Mesenchymal stem cell (in vitro differentiated cells and primary cell): ENCODE measurements around the gene ATP6V0A1.
"Not testable (repeated sequence)": the region's sequence is repeated elsewhere in the genome, so short reads cannot be mapped to it uniquely, and the experiment has no call there.

ENCODE experiments used
- DNase-seq: peaks from one replicate; pipeline ENCODE4 v3.0.0-alpha.2; 2013
- H2AFZ ChIP-seq: one replicate; pipeline ENCODE4 v1.6.1; 2013; ENCODE audit warnings: low read depth, mild to moderate bottlenecking, control low read depth, inconsistent platforms, low read length, moderate library complexity
- H2AK5ac ChIP-seq: 2 replicates; pipeline ENCODE4 v1.6.1; 2013; ENCODE audit warnings: low read length, moderate library complexity, mild to moderate bottlenecking, inconsistent platforms; ENCODE audit not compliant: severe bottlenecking
- H2BK120ac ChIP-seq: one replicate; pipeline ENCODE4 v1.6.1; 2013; ENCODE audit warnings: low read depth, mild to moderate bottlenecking, inconsistent platforms, low read length, moderate library complexity
- H2BK12ac ChIP-seq, 2 experiments: one replicate each; pipeline ENCODE4 v1.6.1; 2013; ENCODE audit warnings: inconsistent platforms in 2 of 2, low read length in 2 of 2, mild to moderate bottlenecking in 2 of 2, moderate library complexity in 2 of 2, control low read depth in 1 of 2
- H2BK15ac ChIP-seq: one replicate; pipeline ENCODE4 v1.6.1; 2013; ENCODE audit warnings: mild to moderate bottlenecking, low read depth, inconsistent platforms; ENCODE audit not compliant: poor library complexity, severe bottlenecking
- H2BK5ac ChIP-seq: 2 replicates; pipeline ENCODE4 v1.6.1; 2013; ENCODE audit warnings: low read depth, mild to moderate bottlenecking, low read length, control low read depth, inconsistent platforms; ENCODE audit not compliant: poor library complexity, severe bottlenecking
- H3K14ac ChIP-seq, 2 experiments: one replicate each; pipeline ENCODE4 v1.6.1; 2013; ENCODE audit warnings: inconsistent platforms in 2 of 2, low read length in 2 of 2, control low read depth in 1 of 2, mild to moderate bottlenecking in 1 of 2, moderate library complexity in 1 of 2
- H3K18ac ChIP-seq, 2 experiments: one replicate each; pipeline ENCODE4 v1.6.1; 2013; ENCODE audit warnings: inconsistent platforms in 2 of 2, low read length in 2 of 2, control low read depth in 1 of 2, low read depth in 1 of 2, mild to moderate bottlenecking in 1 of 2
- H3K23ac ChIP-seq, 2 experiments: one replicate each; pipeline ENCODE4 v1.6.1; 2013; ENCODE audit warnings: inconsistent platforms in 2 of 2, low read length in 2 of 2, mild to moderate bottlenecking in 2 of 2, moderate library complexity in 2 of 2, control low read depth in 1 of 2
- H3K27ac ChIP-seq: 2 replicates; pipeline ENCODE4 v1.5.1; 2013; ENCODE audit warnings: mild to moderate bottlenecking, moderate library complexity, low read length, control low read depth, inconsistent platforms; ENCODE audit not compliant: poor library complexity, severe bottlenecking
- H3K27me3 ChIP-seq, 2 experiments: 2 replicates each; pipeline versions ENCODE4 v1.6.1 to v1.7.0; 2013; ENCODE audit warnings: low read length in 2 of 2, mild to moderate bottlenecking in 2 of 2, moderate library complexity in 2 of 2, control low read depth in 1 of 2, inconsistent platforms in 1 of 2; ENCODE audit not compliant: control insufficient read depth in 1 of 2, insufficient read depth in 1 of 2
- H3K36me3 ChIP-seq, 2 experiments: 2 replicates each; pipeline versions ENCODE4 v1.6.1 to v1.7.0; 2013; ENCODE audit warnings: low read length in 2 of 2, control low read depth in 1 of 2, inconsistent platforms in 1 of 2, low read depth in 1 of 2, mild to moderate bottlenecking in 1 of 2; ENCODE audit not compliant: insufficient read depth in 2 of 2, control insufficient read depth in 1 of 2
- H3K4ac ChIP-seq, 2 experiments: one replicate each; pipeline ENCODE4 v1.6.1; 2013; ENCODE audit warnings: inconsistent platforms in 2 of 2, low read length in 2 of 2, mild to moderate bottlenecking in 2 of 2, moderate library complexity in 2 of 2, control low read depth in 1 of 2, low read depth in 1 of 2
- H3K4me1 ChIP-seq: 2 replicates; pipeline ENCODE4 v1.6.1; 2013; ENCODE audit warnings: low read depth, low read length, control low read depth; ENCODE audit not compliant: control insufficient read depth, insufficient read depth
- H3K4me2 ChIP-seq: 2 replicates; pipeline ENCODE4 v1.6.1; 2013; ENCODE audit warnings: low read length, mild to moderate bottlenecking, inconsistent platforms; ENCODE audit not compliant: poor library complexity, severe bottlenecking
- H3K4me3 ChIP-seq, 2 experiments: 2 replicates each; pipeline versions ENCODE4 v1.5.1 to v1.7.0; 2013; ENCODE audit warnings: low read length in 2 of 2, mild to moderate bottlenecking in 2 of 2, control low read depth in 1 of 2, low read depth in 1 of 2; ENCODE audit not compliant: insufficient read depth in 1 of 2
- H3K79me1 ChIP-seq: replicated peaks from 2 replicates; pipeline ENCODE4 v1.6.1; 2013; ENCODE audit warnings: mild to moderate bottlenecking, control low read depth, low read length, inconsistent platforms; ENCODE audit not compliant: poor library complexity, severe bottlenecking
- H3K9ac ChIP-seq: 2 replicates; pipeline ENCODE4 v1.7.0; 2013; ENCODE audit warnings: mild to moderate bottlenecking, low read length, moderate library complexity
- H3K9me3 ChIP-seq: 2 replicates; pipeline ENCODE4 v1.7.0; 2013; ENCODE audit warnings: mild to moderate bottlenecking, low read length; ENCODE audit not compliant: control insufficient read depth
- H4K8ac ChIP-seq: one replicate; pipeline ENCODE4 v1.6.1; 2013; ENCODE audit warnings: inconsistent platforms, mild to moderate bottlenecking, low read length, moderate library complexity
- H4K91ac ChIP-seq: one replicate; pipeline ENCODE4 v1.6.1; 2013; ENCODE audit warnings: mild to moderate bottlenecking, low read length, inconsistent platforms
- WGBS: methylation state at CpG from one replicate; pipeline ENCODE4 v1.1.7; 2013; ENCODE audit warnings: mixed read lengths; 5-methylcytosine and 5-hydroxymethylcytosine counted together

ATP6V0A1 gene

GRCh38 chr17:42545755-42546505 lies 87.3 kb downstream of the ATP6V0A1 start:
- peaks cover 17% of the 10 kb centered on the region for H3K79me1 ChIP-seq
- H3K36me3 ChIP-seq: peaks cover 40 to 45% of the 10 kb centered on the region in 2 experiments
- H2BK120ac ChIP-seq, H4K8ac ChIP-seq, H3K4ac ChIP-seq, H2BK5ac ChIP-seq, H3K4me2 ChIP-seq, H3K27ac ChIP-seq, H3K27me3 ChIP-seq, DNase-seq, H2AFZ ChIP-seq, H3K18ac ChIP-seq, H3K9ac ChIP-seq, H2AK5ac ChIP-seq, H3K4me3 ChIP-seq, H3K9me3 ChIP-seq, H3K14ac ChIP-seq, H2BK12ac ChIP-seq, H2BK15ac ChIP-seq, H3K23ac ChIP-seq: not testable (repeated sequence)
- H3K4me1 ChIP-seq: peaks cover 12% of the 10 kb centered on the region
- 93% methylated on average over 4 of the region's 9 CpGs for WGBS
- H4K91ac ChIP-seq: peak overlapping the region; percentile 20

DNA sequence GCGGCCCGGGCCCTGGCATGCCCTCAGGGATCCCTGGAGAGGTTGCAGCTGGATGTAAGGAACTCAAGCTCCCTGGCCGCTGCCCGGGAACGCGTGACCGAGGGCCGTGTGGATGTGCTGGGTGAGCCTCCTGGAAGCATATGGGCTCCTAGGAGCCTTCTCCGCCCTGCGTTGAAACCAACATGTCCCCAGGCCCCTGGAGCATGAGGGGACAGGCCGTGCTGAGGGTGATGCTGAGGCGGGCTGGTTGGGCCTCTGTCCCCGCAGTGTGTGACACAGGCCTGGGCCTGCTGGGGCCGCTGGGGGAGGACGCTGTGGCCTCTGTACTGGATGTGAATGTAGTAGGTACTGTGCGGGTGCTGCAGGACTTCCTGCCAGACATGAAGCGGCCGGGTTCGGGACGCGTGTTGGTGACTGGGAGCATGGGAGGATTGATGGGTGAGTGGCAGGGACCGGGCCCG lies 88.4 kb downstream of the ATP6V0A1 start:
- DNase-seq: no peak
- no peak overlapping the region for H4K8ac ChIP-seq
- H3K79me1 ChIP-seq: peaks cover 19% of the 10 kb centered on the region
- no peak overlapping the region for H2BK12ac ChIP-seq
- no peak overlapping the region for H4K91ac ChIP-seq
- H3K27ac ChIP-seq: no peak overlapping the region
- H3K36me3 ChIP-seq: peaks cover 31 to 37% of the 10 kb centered on the region in 2 experiments
- no peak overlapping the region for H2BK5ac ChIP-seq
- H3K27me3 ChIP-seq: peaks cover 0 to 5% of the 10 kb centered on the region in 2 experiments
- H3K4me1 ChIP-seq: peaks cover 12% of the 10 kb centered on the region
- H2BK120ac ChIP-seq: no peak overlapping the region
- 94% methylated on average over 23 of the region's 23 CpGs for WGBS
- H3K23ac ChIP-seq: no peak overlapping the region
- no peak overlapping the region for H2AK5ac ChIP-seq
- no peak overlapping the region for H3K18ac ChIP-seq
- no peaks in the 10 kb centered on the region for H3K9me3 ChIP-seq
- no peak overlapping the region for H3K9ac ChIP-seq
- H3K4ac ChIP-seq: no peak overlapping the region
- H3K4me2 ChIP-seq: no peak overlapping the region
- H3K14ac ChIP-seq: no peak overlapping the region
- H3K4me3 ChIP-seq: no peak overlapping the region
- H2AFZ ChIP-seq: no peak overlapping the region
- H2BK15ac ChIP-seq: no peak overlapping the region

DNA sequence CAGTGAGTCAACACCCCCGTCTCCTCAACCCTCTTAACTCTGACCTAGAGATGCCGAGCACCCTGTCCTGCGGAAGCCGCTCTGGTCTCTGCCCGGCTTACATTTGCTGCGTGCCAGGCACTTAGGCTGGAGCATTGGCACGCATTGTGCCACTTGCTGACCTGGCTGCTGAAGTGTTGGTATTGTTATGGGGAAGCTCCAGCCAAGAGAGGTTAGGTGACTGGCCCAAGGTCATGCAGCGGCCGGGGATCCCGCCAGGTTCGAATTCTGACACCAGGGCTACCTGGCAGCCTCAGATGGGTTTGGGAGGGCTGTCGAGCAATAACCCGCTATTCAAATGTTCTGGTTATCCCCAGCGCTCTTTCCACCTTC lies 89.0 kb downstream of the ATP6V0A1 start:
- H4K8ac ChIP-seq: peak overlapping the region; percentile 27

DNA sequence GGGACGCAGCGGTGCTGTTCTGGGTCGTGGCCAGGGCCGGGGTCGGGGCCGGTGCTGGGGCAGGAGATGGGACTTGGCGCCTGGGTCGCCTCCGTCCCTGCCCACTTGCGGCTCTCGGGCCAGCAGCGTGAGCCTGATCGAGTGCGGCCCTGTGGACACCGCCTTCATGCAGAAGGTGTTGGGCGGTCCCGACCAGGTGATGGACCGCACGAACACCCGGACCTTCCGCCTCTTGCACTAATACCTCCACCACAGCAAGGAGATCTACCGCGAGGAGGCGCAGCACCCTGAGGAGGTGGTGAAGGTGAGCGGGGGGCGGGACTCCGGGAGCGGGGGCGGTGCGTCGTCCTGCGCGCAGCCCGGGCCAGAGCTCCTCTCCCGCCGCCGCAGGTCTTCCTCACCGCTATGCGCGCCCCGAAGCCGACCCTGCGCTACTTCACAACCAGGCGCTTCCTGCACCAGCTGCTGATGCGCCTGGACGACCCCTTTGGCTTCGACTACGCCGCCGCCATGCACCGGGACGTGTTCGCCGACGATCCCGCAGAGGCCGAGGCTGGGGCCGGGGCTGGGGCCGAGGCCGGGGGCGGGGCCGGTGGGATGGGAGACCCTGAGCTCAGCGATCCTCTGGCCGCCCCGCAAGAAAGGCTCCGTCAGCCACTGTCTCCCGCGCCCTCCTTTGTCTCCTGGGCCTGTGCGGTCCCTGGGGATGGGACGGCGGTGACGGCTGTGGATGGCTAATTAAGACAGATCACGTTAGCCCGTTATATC lies 89.6 kb downstream of the ATP6V0A1 start:
- H3K36me3 ChIP-seq: peaks cover 22 to 34% of the 10 kb centered on the region in 2 experiments
- peak overlapping the region in 1 of 2 experiments; percentile 77 for H3K23ac ChIP-seq
- no peak overlapping the region for H2BK15ac ChIP-seq
- H3K4me2 ChIP-seq: peak overlapping the region; percentile 57
- peaks cover 0 to 5% of the 10 kb centered on the region in 2 experiments for H3K27me3 ChIP-seq
- H3K9me3 ChIP-seq: no peaks in the 10 kb centered on the region
- H3K4me3 ChIP-seq: peak overlapping the region in 1 of 2 experiments; percentile 40
- no peak overlapping the region for H2AK5ac ChIP-seq
- peak overlapping the region; percentile 6 for H2AFZ ChIP-seq
- 11% methylated on average over 56 of the region's 74 CpGs for WGBS
- H2BK12ac ChIP-seq: peak overlapping the region in 1 of 2 experiments; percentile 25
- peaks cover 15% of the 10 kb centered on the region for H3K4me1 ChIP-seq
- H4K91ac ChIP-seq: peak overlapping the region; percentile 61
- peak overlapping the region; percentile 40 for H4K8ac ChIP-seq
- no peak overlapping the region for H3K9ac ChIP-seq
- H3K4ac ChIP-seq: peak overlapping the region in 1 of 2 experiments; percentile 66
- peak overlapping the region in 1 of 2 experiments; percentile 79 for H3K14ac ChIP-seq
- H2BK5ac ChIP-seq: no peak overlapping the region
- H3K18ac ChIP-seq: peak overlapping the region; percentile 66 to 88
- no peak overlapping the region for H3K27ac ChIP-seq
- peak; percentile 53 for DNase-seq
- H2BK120ac ChIP-seq: peak overlapping the region; percentile 34
- peaks cover 16% of the 10 kb centered on the region for H3K79me1 ChIP-seq

More for the DNA sequence above, 89.0 kb downstream of the ATP6V0A1 start:
- Histone ChIP-seq H3K18ac (no peak overlapping the region), H2AK5ac (no peak overlapping the region), H2BK12ac (no peak overlapping the region), H3K36me3 (peaks cover 28 to 35% of the 10 kb centered on the region in 2 experiments), H3K14ac (no peak overlapping the region), H3K27me3 (peaks cover 0 to 5% of the 10 kb centered on the region in 2 experiments), H3K23ac (no peak overlapping the region), H4K91ac (no peak overlapping the region), H3K79me1 (peaks cover 20% of the 10 kb centered on the region), H3K4me3 (peak overlapping the region in 1 of 2 experiments; percentile 40), H3K4ac (peak overlapping the region in 1 of 2 experiments; percentile 66), H3K4me2 (peak overlapping the region; percentile 57), H2AFZ (no peak overlapping the region), H3K27ac (no peak overlapping the region), H3K9ac (no peak overlapping the region), H3K9me3 (no peaks in the 10 kb centered on the region), H2BK120ac (peak overlapping the region; percentile 34), H2BK5ac (no peak overlapping the region), H3K4me1 (peaks cover 12% of the 10 kb centered on the region), H2BK15ac (no peak overlapping the region)
- DNase-seq: no peak
- 92% methylated on average over 14 of the region's 14 CpGs for WGBS
